Spleen (tissue), 11 donors: ENCODE measurements around the gene BEST1. TPM values are rescaled to one million over a fixed set of nuclear protein-coding genes. Genes with fewer than 3 reads are reported as not detected.

ENCODE experiments used
- DNase-seq: peaks from one replicate; pipeline ENCODE4 v3.0.0-alpha.2; 2020
- H3K27ac ChIP-seq, 8 donors: fragments of 200-600 bp; sonication (generic) in 7 of 8; 1 replicate in 4 of 8; 2 replicates in 4 of 8; pipeline versions ENCODE4 v1.5.0 to v1.8.0; 2016 to 2021; ENCODE audit warnings: inconsistent platforms in 4 of 8, mild to moderate bottlenecking in 4 of 8, moderate library complexity in 1 of 8
- H3K27me3 ChIP-seq, 7 donors: fragments of 200-600 bp; sonication (generic) in 6 of 7; replicated peaks in 1 of 7; 1 replicate in 4 of 7; 2 replicates in 3 of 7; pipeline versions ENCODE4 v1.5.0 to v1.8.0; 2016 to 2021; ENCODE audit warnings: inconsistent platforms in 3 of 7, mild to moderate bottlenecking in 1 of 7
- H3K36me3 ChIP-seq, 6 donors: fragments of 200-600 bp; sonication (generic) in 5 of 6; 1 replicate in 4 of 6; 2 replicates in 2 of 6; pipeline versions ENCODE4 v1.5.0 to v1.8.0; 2016 to 2021; ENCODE audit warnings: inconsistent platforms in 2 of 6
- H3K4me1 ChIP-seq, 6 donors: fragments of 200-600 bp; sonication (generic) in 5 of 6; 1 replicate in 3 of 6; 2 replicates in 3 of 6; pipeline versions ENCODE4 v1.5.0 to v1.8.0; 2016 to 2021; ENCODE audit warnings: inconsistent platforms in 3 of 6
- H3K4me3 ChIP-seq, 8 donors: fragments of 200-600 bp; sonication (generic) in 7 of 8; 1 replicate in 4 of 8; 2 replicates in 4 of 8; pipeline versions ENCODE4 v1.5.0 to v1.8.0; 2016 to 2021; ENCODE audit warnings: inconsistent platforms in 4 of 8, mild to moderate bottlenecking in 4 of 8, moderate library complexity in 2 of 8
- H3K9me3 ChIP-seq, 8 donors: fragments of 200-600 bp; sonication (generic) in 7 of 8; 1 replicate in 4 of 8; 2 replicates in 4 of 8; pipeline versions ENCODE4 v1.5.0 to v1.8.0; 2016 to 2021; ENCODE audit warnings: inconsistent platforms in 4 of 8
- CTCF ChIP-seq, 11 experiments: fragments of 200-600 bp in 7 of 11; fragments of 450-650 bp in 4 of 11; sonication (generic) in 4 of 11; IDR thresholded peaks in 8 of 11; conservative IDR thresholded peaks in 3 of 11; 1 replicate in 7 of 11; 2 replicates in 4 of 11; pipeline versions ENCODE4 v1.4.0 to v1.8.0; 2016 to 2021; ENCODE audit warnings: antibody characterized with exemption in 11 of 11, inconsistent platforms in 4 of 11, mild to moderate bottlenecking in 1 of 11
- POLR2A ChIP-seq, 3 donors: fragments of 450-650 bp; IDR thresholded peaks; one replicate each; pipeline ENCODE4 v1.5.1; 2017; ENCODE audit warnings: antibody characterized with exemption in 3 of 3, mild to moderate bottlenecking in 1 of 3
- POLR2AphosphoS5 ChIP-seq, 3 donors: sonication (generic); formaldehyde crosslinking; IDR thresholded peaks; one replicate each; pipeline ENCODE4 v1.5.1; 2017; ENCODE audit warnings: antibody characterized with exemption in 3 of 3
- WGBS, 5 donors: extraction: QIAGEN DNeasy Blood & Tissue Kit in 3 of 5; methylation state at CpG; one replicate each; pipeline versions ENCODE4 v1.1.5 to v1.1.7; 2013 to 2018; 5-methylcytosine and 5-hydroxymethylcytosine counted together
- intact Hi-C: fragments of 100-400 bp; cut with DNase I; formaldehyde crosslinking; loops from one replicate; pipeline ENCODE4 v1.15.0; 2023; ENCODE audit warnings: low total_unique reads
- polyA plus RNA-seq, 3 donors: library from polyadenylated mRNA; stranded (reverse); fragments of 200-250 nt; gene quantifications; one replicate each; pipeline ENCODE4 v1.2.1, GENCODE V29; 2013
- total RNA-seq, 7 donors: library from RNA; depleted of rRNA in 3 of 7; stranded (reverse); fragments of >200 nt in 3 of 7; fragmentation: NEBNext Ultra II Directional in 4 of 7; extraction: Animal tissue kit (Norgen Biotek cat#: 25700) in 4 of 7; gene quantifications; one replicate each; pipeline versions ENCODE4 v1.1.0 to v1.2.1, GENCODE V29; 2016 to 2021
- donor health status: healthy with polysubstance abuse.
- donor health status: DM: no; HTN: no; CAD: no; lungs with moderate emphysema.
- donor health status: DM: no; HTN: no; CAD: no.
- donor health status: Bipolar disorder and iron deficiency.
- donor health status: healthy.
- donor health status: DM: no; HTN: no; CAD: no.
- donor health status: DM: yes; HTN: yes; CAD: no.

The BEST1 gene
- total and polyA plus RNA-seq, 10 donors = 2.6 to 20.4 (median 10.8) TPM

GRCh38 chr11:61947486-61948210, 2.5 kb upstream of the BEST1 start:
- intact Hi-C loops = loop anchor here (2.0 to 10.0 kb wide), 3 partner anchors 49 to 153 kb away; partner anchors contain the start of genes FEN1 and TMEM258
- Histone ChIP-seq H3K4me3 (no peak overlapping the region), H3K4me1 (peaks cover 4 to 33% (median 16%) of the 10 kb centered on the region in 6 donors), H3K36me3 (no peaks in the 10 kb centered on the region), H3K27me3 (no peaks in the 10 kb centered on the region), H3K27ac (peak overlapping the region in 1 of 8 donors; percentile 5), H3K9me3 (no peaks in the 10 kb centered on the region)
- WGBS, 5 donors = 6 to 11% (median 7%) methylated on average over 7 to 8 of the region's 8 CpGs
- peak; percentile 92 for DNase-seq
- peak; percentile 79 to 96 (median 89) for TF ChIP-seq CTCF (IDR thresholded peaks at IDR 0.05 in 8 of 11, conservative IDR thresholded peaks at IDR 0.05 in 3 of 11)
- peak; percentile 9 to 73 (median 52) for TF ChIP-seq POLR2AphosphoS5 (IDR thresholded peaks at IDR 0.05)
- TF ChIP-seq POLR2A (IDR thresholded peaks at IDR 0.05) = no peak

DNA sequence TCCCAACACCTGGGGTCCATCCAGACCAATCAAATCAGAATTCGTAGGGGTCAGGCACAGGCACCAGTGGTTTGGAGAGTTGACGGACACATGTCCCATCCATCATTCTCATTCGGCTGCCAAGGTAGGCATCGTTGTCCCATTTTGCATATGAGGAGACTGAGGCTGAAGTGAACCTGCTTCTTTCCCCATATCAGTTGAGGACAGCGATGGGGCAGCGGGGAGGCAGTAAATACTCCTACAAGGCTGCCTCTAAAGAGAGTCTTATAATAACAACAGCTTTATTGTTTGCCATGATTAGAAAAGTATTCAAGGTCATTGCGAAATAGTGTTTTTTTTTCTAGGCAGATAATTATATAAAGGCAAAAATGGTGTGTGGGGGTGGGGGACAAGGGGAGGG, 1.6 kb upstream of the BEST1 start:
- intact Hi-C loops = loop anchor here (5.0 to 10.0 kb wide), 2 partner anchors 134 to 154 kb away; partner anchors contain the start of genes FEN1 and TMEM258
- TF ChIP-seq CTCF (IDR thresholded peaks at IDR 0.05 in 8 of 11, conservative IDR thresholded peaks at IDR 0.05 in 3 of 11) = no peak
- TF ChIP-seq POLR2AphosphoS5 (IDR thresholded peaks at IDR 0.05) = no peak
- DNase-seq = no peak
- Histone ChIP-seq H3K4me1 (peaks cover 4 to 33% (median 16%) of the 10 kb centered on the region in 6 donors), H3K9me3 (no peaks in the 10 kb centered on the region), H3K27me3 (no peaks in the 10 kb centered on the region), H3K36me3 (no peaks in the 10 kb centered on the region), H3K27ac (no peak overlapping the region), H3K4me3 (no peak overlapping the region)
- 86 to 91% (median 90%) methylated on average over 7 of the region's 7 CpGs for WGBS, 5 donors

DNA sequence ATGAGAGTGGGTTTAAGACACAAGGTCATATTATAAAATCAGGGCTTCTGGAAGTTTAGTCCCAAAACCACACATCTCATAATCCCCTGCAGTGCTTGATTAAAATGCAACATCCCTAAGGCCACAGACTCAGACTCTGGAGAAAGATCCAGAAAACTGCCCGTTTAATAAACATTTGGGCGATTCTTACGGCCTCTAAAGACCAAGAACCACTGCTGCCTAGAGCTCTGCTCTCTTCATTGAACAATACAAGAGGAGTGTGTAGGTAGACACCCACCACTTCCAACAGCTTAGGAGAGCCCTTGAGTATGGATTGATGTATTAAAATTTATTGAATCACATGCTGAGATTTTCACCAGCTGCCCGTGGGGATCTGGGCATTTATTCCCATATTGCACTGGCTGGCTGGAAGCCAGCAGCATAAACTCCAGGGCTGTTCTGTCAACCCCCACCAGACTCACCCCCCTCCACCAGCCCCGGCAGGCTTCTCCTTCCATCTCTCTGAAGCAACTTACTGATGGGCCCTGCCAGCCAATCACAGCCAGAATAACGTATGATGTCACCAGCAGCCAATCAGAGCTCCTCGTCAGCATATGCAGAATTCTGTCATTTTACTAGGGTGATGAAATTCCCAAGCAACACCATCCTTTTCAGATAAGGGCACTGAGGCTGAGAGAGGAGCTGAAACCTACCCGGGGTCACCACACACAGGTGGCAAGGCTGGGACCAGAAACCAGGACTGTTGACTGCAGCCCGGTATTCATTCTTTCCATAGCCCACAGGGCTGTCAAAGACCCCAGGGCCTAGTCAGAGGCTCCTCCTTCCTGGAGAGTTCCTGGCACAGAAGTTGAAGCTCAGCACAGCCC, 749 bp upstream of the BEST1 start:
- no peak for DNase-seq

DNA sequence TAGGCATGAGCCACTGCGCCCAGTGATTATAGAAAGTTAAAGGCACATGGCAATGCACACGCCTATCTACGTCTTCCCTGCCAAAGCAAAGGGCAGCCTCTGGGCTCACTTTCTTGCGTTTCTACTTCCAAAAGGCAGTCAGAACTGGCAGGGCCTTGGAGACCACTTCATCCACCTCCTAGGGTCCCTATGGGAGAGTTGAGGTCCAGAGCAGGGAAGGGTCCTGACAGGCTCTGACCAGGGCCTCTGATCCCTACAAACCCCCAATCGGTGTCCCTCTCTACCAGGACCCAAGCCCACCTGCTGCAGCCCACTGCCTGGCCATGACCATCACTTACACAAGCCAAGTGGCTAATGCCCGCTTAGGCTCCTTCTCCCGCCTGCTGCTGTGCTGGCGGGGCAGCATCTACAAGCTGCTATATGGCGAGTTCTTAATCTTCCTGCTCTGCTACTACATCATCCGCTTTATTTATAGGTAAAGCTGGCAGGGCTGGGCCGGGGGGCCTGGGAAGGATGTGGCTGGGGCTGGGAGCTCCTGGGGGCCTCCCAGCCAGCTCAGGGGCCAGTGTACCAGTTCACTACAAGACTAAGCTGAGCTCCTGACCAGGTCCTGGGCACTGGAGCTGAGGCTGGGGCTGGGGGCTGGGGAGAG, 1.5 kb downstream of the BEST1 start:
- intact Hi-C loops = no loop called here
- no peak overlapping the region for H3K4me3 ChIP-seq
- DNase-seq = peak; percentile 74
- H3K36me3 ChIP-seq = peaks cover 0 to 2% (median 0%) of the 10 kb centered on the region in 6 donors
- WGBS, 5 donors = 86 to 94% (median 92%) methylated on average over 9 to 11 of the region's 11 CpGs
- H3K27ac ChIP-seq = no peak overlapping the region
- peaks cover 8 to 62% (median 35%) of the 10 kb centered on the region in 6 donors for H3K4me1 ChIP-seq
- H3K27me3 ChIP-seq = peaks cover 0 to 22% (median 4%) of the 10 kb centered on the region in 7 donors
- TF ChIP-seq POLR2AphosphoS5 (IDR thresholded peaks at IDR 0.05) = no peak
- no peak for TF ChIP-seq POLR2A (IDR thresholded peaks at IDR 0.05)
- no peak for TF ChIP-seq CTCF (IDR thresholded peaks at IDR 0.05 in 8 of 11, conservative IDR thresholded peaks at IDR 0.05 in 3 of 11)
- H3K9me3 ChIP-seq = no peaks in the 10 kb centered on the region

More for the DNA sequence above, 749 bp upstream of the BEST1 start:
- Histone ChIP-seq H3K4me1 (peaks cover 4 to 40% (median 18%) of the 10 kb centered on the region in 6 donors), H3K9me3 (no peaks in the 10 kb centered on the region), H3K27me3 (peaks cover 0 to 4% (median 0%) of the 10 kb centered on the region in 7 donors), H3K36me3 (no peaks in the 10 kb centered on the region), H3K27ac (peak overlapping the region in 2 of 8 donors; percentile 21 to 50), H3K4me3 (no peak overlapping the region)
- TF ChIP-seq POLR2AphosphoS5 (IDR thresholded peaks at IDR 0.05) (peak in 1 of 3 donors; percentile 31), POLR2A (IDR thresholded peaks at IDR 0.05) (no peak)
- intact Hi-C loops = loop anchor here (5.0 to 10.0 kb wide), 2 partner anchors 133 to 155 kb away; partner anchors contain the start of genes FEN1 and TMEM258
- WGBS, 5 donors = 52 to 68% (median 60%) methylated on average over 7 to 9 of the region's 9 CpGs
